ENCODE measurements around the gene RERE.

DNA sequence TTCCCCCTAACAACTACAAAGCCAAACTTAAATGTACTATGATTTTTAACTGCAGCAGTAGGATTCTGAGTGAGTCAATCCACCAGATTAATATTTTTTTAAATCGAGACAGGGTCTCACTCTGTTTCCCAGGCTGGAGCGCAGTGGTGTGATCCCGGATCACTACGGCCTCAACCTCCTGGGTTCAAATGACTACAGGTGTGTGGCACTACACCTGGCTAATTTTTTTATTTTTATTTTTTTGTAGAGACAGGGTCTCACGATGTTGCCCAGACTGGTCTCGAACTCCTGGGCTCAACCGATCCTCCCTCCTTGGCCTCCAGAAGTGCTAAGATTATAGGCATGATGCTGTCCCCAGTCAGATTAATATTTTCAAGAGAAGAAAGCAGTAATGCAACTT is 411.4 kb downstream of the RERE start:
- TF ChIP-seq, protein P1, sequence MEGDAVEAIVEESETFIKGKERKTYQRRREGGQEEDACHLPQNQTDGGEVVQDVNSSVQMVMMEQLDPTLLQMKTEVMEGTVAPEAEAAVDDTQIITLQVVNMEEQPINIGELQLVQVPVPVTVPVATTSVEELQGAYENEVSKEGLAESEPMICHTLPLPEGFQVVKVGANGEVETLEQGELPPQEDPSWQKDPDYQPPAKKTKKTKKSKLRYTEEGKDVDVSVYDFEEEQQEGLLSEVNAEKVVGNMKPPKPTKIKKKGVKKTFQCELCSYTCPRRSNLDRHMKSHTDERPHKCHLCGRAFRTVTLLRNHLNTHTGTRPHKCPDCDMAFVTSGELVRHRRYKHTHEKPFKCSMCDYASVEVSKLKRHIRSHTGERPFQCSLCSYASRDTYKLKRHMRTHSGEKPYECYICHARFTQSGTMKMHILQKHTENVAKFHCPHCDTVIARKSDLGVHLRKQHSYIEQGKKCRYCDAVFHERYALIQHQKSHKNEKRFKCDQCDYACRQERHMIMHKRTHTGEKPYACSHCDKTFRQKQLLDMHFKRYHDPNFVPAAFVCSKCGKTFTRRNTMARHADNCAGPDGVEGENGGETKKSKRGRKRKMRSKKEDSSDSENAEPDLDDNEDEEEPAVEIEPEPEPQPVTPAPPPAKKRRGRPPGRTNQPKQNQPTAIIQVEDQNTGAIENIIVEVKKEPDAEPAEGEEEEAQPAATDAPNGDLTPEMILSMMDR (IDR thresholded peaks at IDR 0.05) = no peak
- no peak for TF ChIP-seq POLR2A (IDR thresholded peaks at IDR 0.05)

Measured in heart left ventricle (tissue), 13 donors.